Left lung (tissue), 10 donors: ENCODE measurements around the gene CBFA2T2. TPM values are rescaled to one million over a fixed set of nuclear protein-coding genes. Genes with fewer than 3 reads are reported as not detected.

Source experiments
- ATAC-seq: fragments of 200-7000 bp; cut with Tn5 transposase; one replicate; pipeline ENCODE4 v1.9.1; 2020; ENCODE audit warnings: moderate library complexity
- DNase-seq, 4 donors: peaks; one replicate each; pipeline ENCODE4 v3.0.0-alpha.2; 2013 to 2020
- H3K27ac ChIP-seq, 2 donors: fragments of 200-600 bp; sonication (generic) in 1 of 2; one replicate each; pipeline versions ENCODE4 v1.5.0 to v1.8.0; 2020 to 2021
- H3K27me3 ChIP-seq, 2 donors: fragments of 200-600 bp; sonication (generic) in 1 of 2; one replicate each; pipeline versions ENCODE4 v1.5.0 to v1.8.0; 2020 to 2021
- H3K36me3 ChIP-seq, 2 donors: fragments of 200-600 bp; sonication (generic) in 1 of 2; one replicate each; pipeline versions ENCODE4 v1.5.0 to v1.8.0; 2020 to 2021
- H3K4me1 ChIP-seq, 2 donors: fragments of 200-600 bp; one replicate each; pipeline ENCODE4 v1.8.0; 2021
- H3K4me3 ChIP-seq, 2 donors: fragments of 200-600 bp; sonication (generic) in 1 of 2; one replicate each; pipeline versions ENCODE4 v1.5.0 to v1.8.0; 2020 to 2021; ENCODE audit warnings: mild to moderate bottlenecking in 1 of 2
- H3K9me3 ChIP-seq, 2 donors: fragments of 200-600 bp; sonication (generic) in 1 of 2; one replicate each; pipeline versions ENCODE4 v1.5.0 to v1.8.0; 2020 to 2021
- intact Hi-C, 2 donors: fragments of 100-400 bp; cut with DNase I; formaldehyde crosslinking; loops; one replicate each; pipeline versions ENCODE4 v1.11.2 to v1.14.2; 2022
- polyA plus RNA-seq, 6 donors: library from polyadenylated mRNA; unstranded; fragments of 120-200 nt; gene quantifications; one replicate each; pipeline ENCODE4 v1.2.1, GENCODE V29; 2013; ENCODE audit not compliant: insufficient read length in 6 of 6
- total RNA-seq, 2 donors: library from RNA; stranded (reverse); fragmentation: NEBNext Ultra II Directional; extraction: Animal tissue kit (Norgen Biotek cat#: 25700); gene quantifications; one replicate each; pipeline ENCODE4 v1.2.1, GENCODE V29; 2021
- TF ChIP-seq, protein P1 (sequence below), 2 donors: fragments of 200-600 bp; sonication (generic) in 1 of 2; IDR thresholded peaks; one replicate each; pipeline versions ENCODE4 v1.5.0 to v1.8.0; 2021; ENCODE audit warnings: antibody characterized with exemption in 2 of 2
- donor health status: DM: no; HTN: yes; CAD: no.
- donor health status: DM: no; HTN: no; CAD: no.

CBFA2T2 gene
- total and polyA plus RNA-seq, 8 donors: 11.9 to 54.4 (median 43.8) TPM

- DNase-seq (no peak), ATAC-seq (no peak)
- Histone ChIP-seq H3K4me3 (no peak overlapping the region), H3K27ac (no peak overlapping the region), H3K9me3 (no peaks in the 10 kb centered on the region), H3K4me1 (peaks cover 11 to 39% of the 10 kb centered on the region in 2 donors), H3K36me3 (no peaks in the 10 kb centered on the region), H3K27me3 (no peaks in the 10 kb centered on the region)
- intact Hi-C loops: no loop called here
- TF ChIP-seq, protein P1, sequence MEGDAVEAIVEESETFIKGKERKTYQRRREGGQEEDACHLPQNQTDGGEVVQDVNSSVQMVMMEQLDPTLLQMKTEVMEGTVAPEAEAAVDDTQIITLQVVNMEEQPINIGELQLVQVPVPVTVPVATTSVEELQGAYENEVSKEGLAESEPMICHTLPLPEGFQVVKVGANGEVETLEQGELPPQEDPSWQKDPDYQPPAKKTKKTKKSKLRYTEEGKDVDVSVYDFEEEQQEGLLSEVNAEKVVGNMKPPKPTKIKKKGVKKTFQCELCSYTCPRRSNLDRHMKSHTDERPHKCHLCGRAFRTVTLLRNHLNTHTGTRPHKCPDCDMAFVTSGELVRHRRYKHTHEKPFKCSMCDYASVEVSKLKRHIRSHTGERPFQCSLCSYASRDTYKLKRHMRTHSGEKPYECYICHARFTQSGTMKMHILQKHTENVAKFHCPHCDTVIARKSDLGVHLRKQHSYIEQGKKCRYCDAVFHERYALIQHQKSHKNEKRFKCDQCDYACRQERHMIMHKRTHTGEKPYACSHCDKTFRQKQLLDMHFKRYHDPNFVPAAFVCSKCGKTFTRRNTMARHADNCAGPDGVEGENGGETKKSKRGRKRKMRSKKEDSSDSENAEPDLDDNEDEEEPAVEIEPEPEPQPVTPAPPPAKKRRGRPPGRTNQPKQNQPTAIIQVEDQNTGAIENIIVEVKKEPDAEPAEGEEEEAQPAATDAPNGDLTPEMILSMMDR (IDR thresholded peaks at IDR 0.05): no peak
Measured at GRCh38 chr20:33687993-33688937, 198.4 kb downstream of the CBFA2T2 start.

GRCh38 chr20:33688938-33689424 is 199.1 kb downstream of the CBFA2T2 start:
- Histone ChIP-seq H3K36me3 (no peaks in the 10 kb centered on the region), H3K27me3 (no peaks in the 10 kb centered on the region), H3K4me3 (no peak overlapping the region), H3K27ac (no peak overlapping the region), H3K9me3 (no peaks in the 10 kb centered on the region), H3K4me1 (peaks cover 11 to 32% of the 10 kb centered on the region in 2 donors)
- ATAC-seq: no peak
- intact Hi-C loops: no loop called here
- TF ChIP-seq, protein P1 (IDR thresholded peaks at IDR 0.05): no peak
- peak in 1 of 4 donors; percentile 52 for DNase-seq

- H3K27me3 ChIP-seq: no peaks in the 10 kb centered on the region
- no peak for DNase-seq
- H3K36me3 ChIP-seq: no peaks in the 10 kb centered on the region
- peaks cover 13 to 27% of the 10 kb centered on the region in 2 donors for H3K4me1 ChIP-seq
- no peak overlapping the region for H3K27ac ChIP-seq
- no peak for ATAC-seq
- intact Hi-C loops: no loop called here
- TF ChIP-seq, protein P1 (IDR thresholded peaks at IDR 0.05): no peak
- no peaks in the 10 kb centered on the region for H3K9me3 ChIP-seq
- H3K4me3 ChIP-seq: no peak overlapping the region
Measured at GRCh38 chr20:33689493-33689892, 199.6 kb downstream of the CBFA2T2 start.

DNA sequence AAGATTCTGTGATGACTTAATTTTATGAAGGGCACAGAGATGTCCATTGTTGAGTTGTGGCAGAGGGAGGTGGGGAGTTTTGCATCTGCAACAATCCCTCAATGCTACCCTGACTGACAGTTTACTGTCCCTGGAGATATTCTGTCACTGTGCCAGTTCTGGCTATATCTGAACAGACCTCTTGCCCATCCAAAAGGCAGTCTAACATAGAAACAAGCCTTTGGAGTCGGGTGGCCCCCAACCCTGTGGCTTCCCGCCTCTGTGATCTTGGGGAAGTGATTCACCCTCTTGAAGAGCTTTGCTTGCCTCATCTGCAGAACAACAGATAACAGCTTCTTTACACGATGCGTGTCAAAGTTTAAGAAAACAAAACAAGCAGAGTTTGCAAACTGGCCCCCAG is 200.1 kb downstream of the CBFA2T2 start:
- no peaks in the 10 kb centered on the region for H3K36me3 ChIP-seq
- TF ChIP-seq, protein P1 (IDR thresholded peaks at IDR 0.05): no peak
- H3K9me3 ChIP-seq: no peaks in the 10 kb centered on the region
- no peaks in the 10 kb centered on the region for H3K27me3 ChIP-seq
- H3K4me1 ChIP-seq: peaks cover 8 to 22% of the 10 kb centered on the region in 2 donors
- intact Hi-C loops: no loop called here
- DNase-seq (no peak), ATAC-seq (no peak)
- no peak overlapping the region for H3K27ac ChIP-seq
- no peak overlapping the region for H3K4me3 ChIP-seq

- DNase-seq: peak in 1 of 4 donors; percentile 25
- Histone ChIP-seq H3K9me3 (no peaks in the 10 kb centered on the region), H3K27me3 (no peaks in the 10 kb centered on the region), H3K36me3 (no peaks in the 10 kb centered on the region), H3K4me1 (peaks cover 0 to 2% of the 10 kb centered on the region in 2 donors), H3K27ac (no peak overlapping the region), H3K4me3 (no peak overlapping the region)
- ATAC-seq: no peak
- intact Hi-C loops: no loop called here
- TF ChIP-seq, protein P1 (IDR thresholded peaks at IDR 0.05): no peak
Measured at GRCh38 chr20:33693289-33693688, 203.4 kb downstream of the CBFA2T2 start.
